ENCODE measurements around the gene FOXP1.
A peak's percentile ranks its signal among the peaks of the same experiment; 100 is the strongest.

FOXP1 gene

DNA sequence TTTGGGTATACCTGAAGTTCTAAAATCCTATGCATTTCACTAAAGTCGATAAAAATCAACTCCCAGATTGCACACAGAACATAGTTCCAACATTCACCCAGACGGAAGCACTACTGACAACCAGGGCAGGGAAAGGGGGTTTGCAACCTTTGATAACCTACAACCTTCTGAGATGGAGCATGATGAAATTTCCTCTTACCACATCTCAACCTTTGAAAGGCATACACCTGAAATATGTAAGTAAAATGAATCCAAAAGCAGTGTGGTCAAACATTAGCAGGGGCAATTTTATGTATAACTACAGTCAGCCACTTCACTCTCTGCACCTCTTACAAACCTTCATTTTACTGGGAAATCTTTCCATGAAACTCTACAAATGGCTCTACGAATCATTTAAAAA is 184.1 kb downstream of the FOXP1 start:
- no peaks in the 10 kb centered on the region for H3K36me3 ChIP-seq
- no peaks in the 10 kb centered on the region for H3K9me3 ChIP-seq (ENCODE audit: severe bottlenecking)
- TF ChIP-seq, protein P1, sequence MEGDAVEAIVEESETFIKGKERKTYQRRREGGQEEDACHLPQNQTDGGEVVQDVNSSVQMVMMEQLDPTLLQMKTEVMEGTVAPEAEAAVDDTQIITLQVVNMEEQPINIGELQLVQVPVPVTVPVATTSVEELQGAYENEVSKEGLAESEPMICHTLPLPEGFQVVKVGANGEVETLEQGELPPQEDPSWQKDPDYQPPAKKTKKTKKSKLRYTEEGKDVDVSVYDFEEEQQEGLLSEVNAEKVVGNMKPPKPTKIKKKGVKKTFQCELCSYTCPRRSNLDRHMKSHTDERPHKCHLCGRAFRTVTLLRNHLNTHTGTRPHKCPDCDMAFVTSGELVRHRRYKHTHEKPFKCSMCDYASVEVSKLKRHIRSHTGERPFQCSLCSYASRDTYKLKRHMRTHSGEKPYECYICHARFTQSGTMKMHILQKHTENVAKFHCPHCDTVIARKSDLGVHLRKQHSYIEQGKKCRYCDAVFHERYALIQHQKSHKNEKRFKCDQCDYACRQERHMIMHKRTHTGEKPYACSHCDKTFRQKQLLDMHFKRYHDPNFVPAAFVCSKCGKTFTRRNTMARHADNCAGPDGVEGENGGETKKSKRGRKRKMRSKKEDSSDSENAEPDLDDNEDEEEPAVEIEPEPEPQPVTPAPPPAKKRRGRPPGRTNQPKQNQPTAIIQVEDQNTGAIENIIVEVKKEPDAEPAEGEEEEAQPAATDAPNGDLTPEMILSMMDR (IDR thresholded peaks at IDR 0.05; ENCODE audit: low read depth, low read length), result no peak
- no peak overlapping the region for H3K27ac ChIP-seq
- no peak for DNase-seq
- no peaks in the 10 kb centered on the region for H3K27me3 ChIP-seq (ENCODE audit: insufficient read depth, low read depth, severe bottlenecking)
- H3K4me3 ChIP-seq (ENCODE audit: low read depth, low read length), result no peak overlapping the region

DNA sequence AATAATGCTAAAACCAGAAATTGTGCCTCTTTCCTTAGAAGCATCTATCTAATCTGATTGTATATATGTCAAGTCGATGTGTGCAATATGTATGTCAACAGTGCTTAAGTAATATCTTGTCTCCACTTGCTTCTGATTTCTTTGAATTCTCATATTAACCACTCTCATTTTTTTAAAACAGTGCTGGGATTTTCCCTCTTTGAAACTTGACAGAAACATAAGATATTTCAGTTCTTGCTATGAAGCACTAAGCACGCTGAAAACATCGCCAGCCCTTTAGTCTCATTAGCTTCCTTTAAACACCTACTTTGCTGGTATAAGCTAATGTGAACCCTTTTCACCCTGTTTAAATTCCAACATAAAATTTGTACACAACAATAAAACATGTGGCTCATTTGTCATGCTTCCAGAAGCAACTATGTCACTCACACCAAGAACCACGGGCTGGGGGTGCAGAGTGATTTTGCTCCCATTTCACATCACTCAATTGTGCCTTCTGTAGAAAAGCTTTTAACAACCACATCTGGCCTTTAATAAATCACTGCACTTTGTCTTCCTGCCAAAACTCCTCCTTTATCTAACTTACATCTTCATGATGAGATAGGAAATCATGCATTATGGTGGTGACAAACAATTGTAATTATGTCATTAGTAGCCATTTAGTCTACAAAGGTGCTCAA is 185.2 kb downstream of the FOXP1 start:
- DNase-seq, result no peak
- no peaks in the 10 kb centered on the region for H3K36me3 ChIP-seq
- no peak overlapping the region for H3K27ac ChIP-seq
- H3K4me3 ChIP-seq (ENCODE audit: low read depth, low read length), result no peak overlapping the region
- TF ChIP-seq, protein P1 (IDR thresholded peaks at IDR 0.05; ENCODE audit: low read depth, low read length), result no peak
- no peaks in the 10 kb centered on the region for H3K9me3 ChIP-seq (ENCODE audit: severe bottlenecking)
- H3K27me3 ChIP-seq (ENCODE audit: insufficient read depth, low read depth, severe bottlenecking), result no peaks in the 10 kb centered on the region

DNA sequence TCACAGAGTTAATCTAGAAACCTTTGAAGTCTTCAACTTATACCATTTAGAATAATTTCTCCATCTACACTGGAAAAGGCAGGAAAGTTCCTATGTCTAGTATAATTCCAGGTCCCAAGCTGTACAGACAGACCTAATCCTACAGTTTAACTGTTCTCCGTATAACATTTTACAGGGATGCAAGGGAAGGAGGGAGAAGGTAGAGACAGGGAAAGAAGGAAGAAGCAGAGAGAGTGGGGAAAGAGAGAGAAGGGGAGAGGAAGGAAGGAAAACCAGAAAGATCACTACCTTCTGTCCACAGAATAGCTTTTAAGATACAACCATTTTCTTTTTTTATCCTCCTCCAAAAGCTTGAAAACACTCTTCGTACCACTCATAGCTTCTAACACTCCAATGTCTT is 185.8 kb downstream of the FOXP1 start:
- no peaks in the 10 kb centered on the region for H3K27me3 ChIP-seq (ENCODE audit: insufficient read depth, low read depth, severe bottlenecking)
- no peak overlapping the region for H3K4me3 ChIP-seq (ENCODE audit: low read depth, low read length)
- H3K27ac ChIP-seq, result no peak overlapping the region
- TF ChIP-seq, protein P1 (IDR thresholded peaks at IDR 0.05; ENCODE audit: low read depth, low read length), result no peak
- H3K9me3 ChIP-seq (ENCODE audit: severe bottlenecking), result no peaks in the 10 kb centered on the region
- DNase-seq, result no peak
- no peaks in the 10 kb centered on the region for H3K36me3 ChIP-seq

DNA sequence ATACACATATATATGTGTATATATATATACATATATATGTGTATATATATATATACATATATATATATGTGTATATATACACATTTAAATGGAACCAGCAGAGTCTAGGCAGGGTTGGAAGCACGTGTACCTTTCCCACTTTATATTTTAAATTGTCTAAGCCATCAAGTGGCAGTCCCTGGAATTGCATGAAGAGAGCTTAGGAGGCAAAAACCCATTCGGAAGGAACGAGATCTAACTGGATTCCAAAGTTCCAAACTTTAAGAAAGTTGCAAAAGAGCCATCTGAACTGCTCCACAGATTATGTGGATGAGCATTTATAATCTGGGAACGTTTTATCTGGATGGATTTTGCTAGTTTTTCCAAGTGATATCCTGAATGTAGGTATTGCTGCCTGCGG is 186.5 kb downstream of the FOXP1 start:
- Histone ChIP-seq H3K9me3 (ENCODE audit: severe bottlenecking) (no peaks in the 10 kb centered on the region), H3K36me3 (no peaks in the 10 kb centered on the region), H3K27me3 (ENCODE audit: insufficient read depth, low read depth, severe bottlenecking) (no peaks in the 10 kb centered on the region), H3K27ac (no peak overlapping the region), H3K4me3 (ENCODE audit: low read depth, low read length) (no peak overlapping the region)
- DNase-seq, result no peak
- TF ChIP-seq, protein P1 (IDR thresholded peaks at IDR 0.05; ENCODE audit: low read depth, low read length), result peak; percentile 35; the same call in 1 of the 2 replicates

DNA sequence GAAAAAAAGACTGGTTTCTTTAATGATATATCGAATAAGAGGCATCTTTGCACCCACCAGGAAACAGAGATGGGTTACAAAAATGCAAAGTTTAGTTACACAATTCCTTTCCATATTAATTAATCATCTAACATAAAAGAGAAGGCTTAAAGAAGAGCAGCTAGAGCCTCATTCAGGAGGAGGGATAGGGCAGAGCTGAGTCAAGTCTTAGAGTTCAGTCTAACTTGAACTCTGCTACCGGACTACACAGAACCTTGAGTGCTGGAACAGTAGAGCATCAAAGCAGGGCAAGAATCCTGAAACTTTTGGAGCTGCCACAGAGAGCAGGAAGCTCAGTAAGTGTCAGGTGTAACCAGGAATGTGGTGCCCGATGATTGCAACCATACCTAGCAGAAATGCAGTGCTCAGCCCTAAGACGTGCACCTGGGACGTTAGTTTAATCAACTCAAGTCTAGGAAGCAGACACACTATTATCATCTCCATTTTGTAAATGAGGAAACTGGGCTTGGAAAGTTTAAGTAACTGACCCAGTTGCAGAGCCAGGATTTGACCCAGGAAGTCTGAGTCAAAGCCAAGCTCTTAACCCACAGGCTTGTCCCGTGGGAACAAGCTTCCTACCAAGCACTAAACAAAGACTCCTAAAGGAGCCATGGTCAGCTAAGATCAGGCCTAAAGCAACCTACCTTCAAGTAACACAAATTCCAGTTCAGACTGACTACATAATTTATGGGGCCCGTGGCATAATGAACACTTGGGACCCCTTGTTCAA is 187.4 kb downstream of the FOXP1 start:
- no peak overlapping the region for H3K27ac ChIP-seq
- no peaks in the 10 kb centered on the region for H3K36me3 ChIP-seq
- no peaks in the 10 kb centered on the region for H3K27me3 ChIP-seq (ENCODE audit: insufficient read depth, low read depth, severe bottlenecking)
- no peak for DNase-seq
- H3K9me3 ChIP-seq (ENCODE audit: severe bottlenecking), result no peaks in the 10 kb centered on the region
- H3K4me3 ChIP-seq (ENCODE audit: low read depth, low read length), result no peak overlapping the region
- TF ChIP-seq, protein P1 (IDR thresholded peaks at IDR 0.05; ENCODE audit: low read depth, low read length), result no peak

Data from WERI-Rb-1 (cell line).